ENCODE measurements around the gene FHAD1. TPM values are rescaled to one million over a fixed set of nuclear protein-coding genes. Genes with fewer than 3 reads are reported as not detected.
A peak's percentile ranks its signal among the peaks of the same experiment; 100 is the strongest.

FHAD1 gene
- total RNA-seq, 4 donors from 2014 or later: 1.6 TPM; not detected in 3

DNA sequence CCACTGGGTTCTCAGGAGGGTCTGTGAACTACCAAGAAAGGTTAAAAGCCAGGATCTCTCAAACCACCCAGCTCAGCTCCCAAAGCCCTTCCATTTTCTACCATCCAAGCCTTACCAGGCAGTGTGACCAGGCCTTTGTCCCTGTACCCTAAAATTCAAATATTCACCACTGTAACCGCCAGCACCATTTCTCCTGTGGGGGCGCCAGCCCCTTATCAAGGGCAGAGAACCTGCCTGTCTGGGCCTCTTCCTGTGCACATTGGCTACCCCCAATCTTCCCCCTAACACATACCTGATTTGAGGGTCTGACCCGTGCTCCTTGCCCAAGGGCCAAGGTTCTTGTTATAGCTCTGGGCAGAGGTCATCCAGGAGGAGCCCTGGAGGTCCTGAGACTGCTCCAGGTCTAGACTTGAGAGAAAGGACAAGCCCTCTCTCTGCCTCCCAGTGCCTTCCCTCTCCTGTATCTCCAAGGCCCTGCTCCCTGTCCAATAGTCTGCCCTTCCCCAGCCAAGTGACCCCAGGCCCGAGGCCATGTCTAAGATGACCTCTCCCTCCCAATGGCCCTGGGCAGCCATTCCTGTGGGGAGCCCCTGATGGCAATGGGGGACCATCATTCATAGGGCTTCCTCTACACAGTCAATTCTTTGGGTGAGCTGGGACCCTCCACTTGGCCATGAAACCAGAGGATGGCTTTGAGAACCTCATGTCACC lies 78.5 kb downstream of the FHAD1 start:
- Histone ChIP-seq H3K4me3 (no peak overlapping the region), H3K9me3 (no peaks in the 10 kb centered on the region), H3K27ac (no peak overlapping the region), H3K4me1 (peaks cover 32% of the 10 kb centered on the region), H3K36me3 (no peaks in the 10 kb centered on the region), H3K27me3 (no peaks in the 10 kb centered on the region)
- DNase-seq (ENCODE audit: low spot score in 2 of 2): no peak
- WGBS: 93% methylated on average over 4 of the region's 4 CpGs
- TF ChIP-seq, protein P1, sequence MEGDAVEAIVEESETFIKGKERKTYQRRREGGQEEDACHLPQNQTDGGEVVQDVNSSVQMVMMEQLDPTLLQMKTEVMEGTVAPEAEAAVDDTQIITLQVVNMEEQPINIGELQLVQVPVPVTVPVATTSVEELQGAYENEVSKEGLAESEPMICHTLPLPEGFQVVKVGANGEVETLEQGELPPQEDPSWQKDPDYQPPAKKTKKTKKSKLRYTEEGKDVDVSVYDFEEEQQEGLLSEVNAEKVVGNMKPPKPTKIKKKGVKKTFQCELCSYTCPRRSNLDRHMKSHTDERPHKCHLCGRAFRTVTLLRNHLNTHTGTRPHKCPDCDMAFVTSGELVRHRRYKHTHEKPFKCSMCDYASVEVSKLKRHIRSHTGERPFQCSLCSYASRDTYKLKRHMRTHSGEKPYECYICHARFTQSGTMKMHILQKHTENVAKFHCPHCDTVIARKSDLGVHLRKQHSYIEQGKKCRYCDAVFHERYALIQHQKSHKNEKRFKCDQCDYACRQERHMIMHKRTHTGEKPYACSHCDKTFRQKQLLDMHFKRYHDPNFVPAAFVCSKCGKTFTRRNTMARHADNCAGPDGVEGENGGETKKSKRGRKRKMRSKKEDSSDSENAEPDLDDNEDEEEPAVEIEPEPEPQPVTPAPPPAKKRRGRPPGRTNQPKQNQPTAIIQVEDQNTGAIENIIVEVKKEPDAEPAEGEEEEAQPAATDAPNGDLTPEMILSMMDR (IDR thresholded peaks at IDR 0.05): no peak
- TF ChIP-seq EP300 (IDR thresholded peaks at IDR 0.05): no peak
- TF ChIP-seq POLR2AphosphoS5 (IDR thresholded peaks at IDR 0.05): no peak
- no peak for TF ChIP-seq POLR2A (IDR thresholded peaks at IDR 0.05)

DNA sequence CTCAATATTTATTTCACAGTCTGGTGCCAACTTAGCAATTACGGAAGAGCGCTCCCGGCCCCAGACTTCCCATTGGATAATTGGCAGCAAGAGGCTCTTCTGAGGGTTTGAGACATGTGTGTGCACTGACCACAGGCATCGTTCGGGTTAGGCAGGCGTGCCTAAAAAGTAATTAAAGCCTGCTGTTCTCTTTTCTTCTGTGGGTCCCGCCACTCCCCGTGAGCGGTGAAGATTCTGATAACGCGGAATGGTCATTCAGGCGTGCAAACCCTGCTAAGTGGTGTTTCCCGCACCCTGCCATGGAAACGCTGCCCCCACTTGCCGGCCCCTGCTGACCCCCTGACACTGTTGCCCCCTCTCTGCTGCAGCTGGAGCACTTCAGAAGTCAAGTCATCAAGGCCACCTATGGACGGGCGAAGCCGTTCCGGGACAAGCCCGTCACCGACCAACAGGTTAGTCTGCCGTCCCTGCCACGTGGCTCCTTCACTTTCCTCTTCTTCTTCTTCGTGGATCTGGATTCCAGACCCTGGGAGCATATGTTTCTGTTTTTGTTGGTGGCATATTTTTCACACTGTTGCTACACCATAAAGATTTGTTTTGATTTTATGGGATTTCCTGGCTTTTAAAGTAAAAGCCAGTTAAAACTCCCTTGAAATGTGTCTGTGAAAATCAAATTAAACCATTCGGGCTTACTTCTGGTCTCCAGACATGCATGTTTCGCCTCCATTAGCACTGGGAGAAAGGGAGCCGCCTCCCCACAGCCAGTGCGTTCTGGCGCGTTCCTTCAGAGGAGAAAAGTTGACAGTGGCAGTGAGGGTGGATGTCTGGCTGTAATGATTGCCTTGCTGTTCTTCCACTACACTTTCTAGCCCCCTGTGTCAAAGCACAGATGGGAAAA lies 79.9 kb downstream of the FHAD1 start:
- DNase-seq (ENCODE audit: low spot score in 2 of 2): no peak
- no peak overlapping the region for H3K4me3 ChIP-seq
- peaks cover 32% of the 10 kb centered on the region for H3K4me1 ChIP-seq
- TF ChIP-seq POLR2AphosphoS5 (IDR thresholded peaks at IDR 0.05) (no peak), POLR2A (IDR thresholded peaks at IDR 0.05) (no peak), EP300 (IDR thresholded peaks at IDR 0.05) (no peak)
- TF ChIP-seq, protein P1 (IDR thresholded peaks at IDR 0.05): no peak
- no peaks in the 10 kb centered on the region for H3K9me3 ChIP-seq
- H3K27ac ChIP-seq: no peak overlapping the region
- no peaks in the 10 kb centered on the region for H3K27me3 ChIP-seq
- WGBS: 77% methylated on average over 30 of the region's 30 CpGs
- H3K36me3 ChIP-seq: no peaks in the 10 kb centered on the region

DNA sequence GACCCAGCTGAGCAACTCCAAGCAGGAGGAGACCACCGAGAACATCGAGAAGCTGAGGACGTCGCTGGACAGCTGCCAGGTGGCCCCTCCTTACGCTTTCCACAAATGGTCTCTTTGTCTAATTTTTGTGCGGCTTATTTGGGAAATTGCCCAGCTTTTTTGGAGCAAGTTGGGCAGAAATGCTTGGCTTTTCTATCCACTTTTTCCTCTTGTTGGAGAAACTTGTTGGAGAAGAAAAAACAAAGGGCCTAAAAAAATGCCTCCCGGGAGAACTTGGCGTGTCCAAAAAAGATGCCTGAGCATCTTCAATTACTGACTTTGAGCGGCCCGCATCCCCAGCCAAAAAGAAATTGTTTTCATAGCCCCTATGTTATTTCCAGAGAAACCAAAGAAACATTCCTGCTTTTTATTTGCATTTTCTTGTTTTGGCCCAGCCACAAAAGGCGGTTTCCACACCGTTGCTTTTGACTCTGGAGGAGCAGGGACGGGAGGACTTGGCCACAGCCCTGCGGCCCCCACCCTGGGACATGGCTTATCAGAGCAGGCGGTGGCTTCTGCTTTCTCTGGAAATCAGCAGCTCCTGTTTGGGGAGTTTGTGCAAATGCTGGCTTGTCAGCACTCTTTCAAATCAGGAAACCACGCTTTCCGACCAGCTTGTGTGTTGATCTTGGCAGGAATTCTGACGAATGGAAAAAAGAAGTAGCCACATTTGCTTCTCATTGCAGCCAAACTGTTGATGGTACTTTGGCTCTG lies 81.5 kb downstream of the FHAD1 start:
- Histone ChIP-seq H3K4me3 (no peak overlapping the region), H3K27ac (no peak overlapping the region), H3K36me3 (no peaks in the 10 kb centered on the region), H3K4me1 (peaks cover 32% of the 10 kb centered on the region), H3K9me3 (no peaks in the 10 kb centered on the region), H3K27me3 (no peaks in the 10 kb centered on the region)
- TF ChIP-seq EP300 (IDR thresholded peaks at IDR 0.05) (no peak), POLR2AphosphoS5 (IDR thresholded peaks at IDR 0.05) (no peak), POLR2A (IDR thresholded peaks at IDR 0.05) (no peak)
- TF ChIP-seq, protein P1 (IDR thresholded peaks at IDR 0.05): no peak
- peak in 1 of 2 donors; percentile 74 for DNase-seq (ENCODE audit: low spot score in 2 of 2)
- WGBS: 10% methylated on average over 18 of the region's 18 CpGs

DNA sequence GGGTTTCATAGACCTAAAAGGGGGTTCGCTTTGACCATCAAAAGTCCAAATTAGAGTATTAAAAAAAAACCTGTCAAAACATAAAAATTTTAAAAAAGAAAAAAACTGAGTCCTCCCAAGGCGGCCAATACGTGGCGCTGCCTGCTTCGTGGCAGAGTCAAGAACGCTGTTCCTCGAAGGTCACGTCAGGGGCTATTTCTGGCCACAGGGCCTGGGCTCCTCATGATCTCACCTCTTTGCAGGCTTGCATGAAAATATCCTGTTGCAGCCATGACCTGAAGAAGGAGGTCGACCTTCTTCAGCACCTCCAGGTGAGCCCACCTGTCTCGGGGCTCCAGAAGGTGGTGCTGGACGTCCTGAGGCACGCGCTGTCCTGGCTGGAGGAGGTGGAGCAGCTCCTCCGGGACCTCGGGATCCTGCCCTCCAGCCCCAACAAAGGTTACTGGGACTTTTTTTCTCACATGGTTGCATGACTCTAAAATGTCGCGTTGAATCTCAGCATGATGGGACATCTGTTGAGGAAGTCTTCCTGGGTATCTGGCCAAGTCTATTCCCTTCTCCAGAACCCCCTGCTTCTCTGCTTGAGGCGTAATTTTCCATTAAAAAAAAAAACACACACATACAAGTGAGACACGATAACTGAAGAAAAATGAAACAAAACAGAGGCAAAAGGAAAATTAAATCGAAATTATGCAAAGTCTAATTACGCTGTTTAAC lies 82.2 kb downstream of the FHAD1 start:
- no peaks in the 10 kb centered on the region for H3K27me3 ChIP-seq
- no peak for DNase-seq (ENCODE audit: low spot score in 2 of 2)
- H3K36me3 ChIP-seq: no peaks in the 10 kb centered on the region
- TF ChIP-seq, protein P1 (IDR thresholded peaks at IDR 0.05): peak in 1 of 2 donors; percentile 13
- TF ChIP-seq POLR2AphosphoS5 (IDR thresholded peaks at IDR 0.05) (no peak), EP300 (IDR thresholded peaks at IDR 0.05) (no peak), POLR2A (IDR thresholded peaks at IDR 0.05) (no peak)
- WGBS: 44% methylated on average over 21 of the region's 21 CpGs
- H3K27ac ChIP-seq: no peak overlapping the region
- peaks cover 32% of the 10 kb centered on the region for H3K4me1 ChIP-seq
- no peak overlapping the region for H3K4me3 ChIP-seq
- no peaks in the 10 kb centered on the region for H3K9me3 ChIP-seq
